Measurements from ENCODE around the gene VAV3. TPM values are rescaled to one million over a fixed set of nuclear protein-coding genes. Genes with fewer than 3 reads are reported as not detected.
A peak's percentile ranks its signal among the peaks of the same experiment; 100 is the strongest.

The VAV3 gene
- polyA plus RNA-seq, 1 of the 3 experiments (the other 2 are of a cell fraction) = not detected

GRCh38 chr1:107626073-107626796, 338.7 kb downstream of the VAV3 start:
- Histone ChIP-seq H4K20me1 (ENCODE audit: insufficient read depth) (no peaks in the 10 kb centered on the region), H3K27ac (ENCODE audit: low read depth in 2 of 2, low read length in 1 of 2) (peak overlapping the region in 1 of 2 experiments; percentile 72; a peak in 2 of 4 replicates), H3K9ac (no peak overlapping the region), H2AFZ (ENCODE audit: low read depth) (0 out of 2 replicates have a peak overlapping the region, but pooled peaks have one; percentile 23), H3K9me2 (no peaks in the 10 kb centered on the region), H3K9me3 (no peaks in the 10 kb centered on the region), H3K4me3 (ENCODE audit: low read depth in 2 of 2, low read length in 1 of 2) (no peak overlapping the region), H3K36me3 (replicated peaks in 1 of 2; ENCODE audit: control insufficient read depth in 1 of 2, insufficient read depth in 2 of 2, low read length in 1 of 2) (no peaks in the 10 kb centered on the region), H3K4me1 (ENCODE audit: control insufficient read depth in 1 of 2, insufficient read depth in 2 of 2, low read depth in 1 of 2, low read length in 1 of 2) (peaks cover 0 to 14% of the 10 kb centered on the region in 2 experiments; a peak in 2 of 4 replicates), H3K27me3 (ENCODE audit: insufficient read depth) (no peaks in the 10 kb centered on the region), H3F3A (replicated peaks; ENCODE audit: insufficient read depth) (no peaks in the 10 kb centered on the region), H3K79me2 (ENCODE audit: insufficient read depth) (no peaks in the 10 kb centered on the region), H3K4me2 (0 out of 2 replicates have a peak overlapping the region, but pooled peaks have one; percentile 14)
- ChIA-PET CTCF (no interaction called here), POLR2A (no interaction called here)
- WGBS (ENCODE audit: low lambda C conversion rate) = 16% methylated on average over 2 of the region's 2 CpGs
- TF ChIP-seq RCOR1 (IDR thresholded peaks at IDR 0.05; ENCODE audit: low read length) (peak; percentile 68), SMC3 (IDR thresholded peaks at IDR 0.05; ENCODE audit: low read depth, low read length) (no peak), MAX (IDR thresholded peaks at IDR 0.05; ENCODE audit: low read depth) (no peak), GATA2 (CRISPR knock-in tag; IDR thresholded peaks at IDR 0.05) (peak; percentile 34), RFX5 (IDR thresholded peaks at IDR 0.05; ENCODE audit: low read length) (no peak), TAF1 (IDR thresholded peaks at IDR 0.05; ENCODE audit: borderline replicate concordance, low read depth, low read length) (no peak)
- DNase-seq = peak; percentile 11

- no peak overlapping the region for H3K4me3 ChIP-seq (ENCODE audit: low read depth in 2 of 2, low read length in 1 of 2)
- no peaks in the 10 kb centered on the region for H3K79me2 ChIP-seq (ENCODE audit: insufficient read depth)
- H2AFZ ChIP-seq (ENCODE audit: low read depth) = no peak overlapping the region
- POLR2A ChIA-PET = no interaction called here
- H3K36me3 ChIP-seq (replicated peaks in 1 of 2; ENCODE audit: control insufficient read depth in 1 of 2, insufficient read depth in 2 of 2, low read length in 1 of 2) = no peaks in the 10 kb centered on the region
- H4K20me1 ChIP-seq (ENCODE audit: insufficient read depth) = no peaks in the 10 kb centered on the region
- no peaks in the 10 kb centered on the region for H3K9me3 ChIP-seq
- WGBS (ENCODE audit: low lambda C conversion rate) = 65% methylated on average over 4 of the region's 4 CpGs
- peak overlapping the region in 1 of 2 experiments; percentile 72; a peak in 1 of 4 replicates for H3K27ac ChIP-seq (ENCODE audit: low read depth in 2 of 2, low read length in 1 of 2)
- peaks cover 0 to 14% of the 10 kb centered on the region in 2 experiments; a peak in 2 of 4 replicates for H3K4me1 ChIP-seq (ENCODE audit: control insufficient read depth in 1 of 2, insufficient read depth in 2 of 2, low read depth in 1 of 2, low read length in 1 of 2)
- no peak overlapping the region for H3K9ac ChIP-seq
- 0 out of 2 replicates have a peak overlapping the region, but pooled peaks have one; percentile 14 for H3K4me2 ChIP-seq
- CTCF ChIA-PET = no interaction called here
- DNase-seq = no peak
- H3K27me3 ChIP-seq (ENCODE audit: insufficient read depth) = no peaks in the 10 kb centered on the region
- H3K9me2 ChIP-seq = no peaks in the 10 kb centered on the region
- H3F3A ChIP-seq (replicated peaks; ENCODE audit: insufficient read depth) = no peaks in the 10 kb centered on the region
- no peak for TF ChIP-seq NFIC (IDR thresholded peaks at IDR 0.05; ENCODE audit: borderline replicate concordance)
- no peak for TF ChIP-seq GABPA (IDR thresholded peaks at IDR 0.05; ENCODE audit: low read depth)
- no peak for TF ChIP-seq CHD2 (IDR thresholded peaks at IDR 0.05; ENCODE audit: low read length, partially characterized antibody)
- TF ChIP-seq USF1 (IDR thresholded peaks at IDR 0.05; ENCODE audit: borderline replicate concordance, low read depth) = no peak
- TF ChIP-seq SMC3 (IDR thresholded peaks at IDR 0.05; ENCODE audit: low read depth, low read length) = no peak
- no peak for TF ChIP-seq MXI1 (IDR thresholded peaks at IDR 0.05; ENCODE audit: low read depth, low read length)
- no peak for TF ChIP-seq RFX5 (IDR thresholded peaks at IDR 0.05; ENCODE audit: low read length)
- no peak for TF ChIP-seq EZH2phosphoT487 (IDR thresholded peaks at IDR 0.05; ENCODE audit: borderline replicate concordance, low read depth)
- no peak for TF ChIP-seq RCOR1 (IDR thresholded peaks at IDR 0.05; ENCODE audit: low read length)
- TF ChIP-seq REST (IDR thresholded peaks at IDR 0.05; ENCODE audit: low read depth, low read length) = no peak
- TF ChIP-seq IRF3 (IDR thresholded peaks at IDR 0.05; ENCODE audit: low read depth, low read length) = no peak
- no peak for TF ChIP-seq NRF1 (IDR thresholded peaks at IDR 0.05; ENCODE audit: low read depth, low read length)
- TF ChIP-seq FOXJ3 (CRISPR knock-in tag; IDR thresholded peaks at IDR 0.05) = no peak
- no peak for TF ChIP-seq EP300 (IDR thresholded peaks at IDR 0.05; ENCODE audit: borderline replicate concordance in 1 of 2, low read depth in 1 of 2, low read length in 1 of 2)
- no peak for TF ChIP-seq TEAD4 (IDR thresholded peaks at IDR 0.05; ENCODE audit: borderline replicate concordance, insufficient read depth)
Measured at GRCh38 chr1:107625405-107626029, 339.5 kb downstream of the VAV3 start.
